GM12878 (cell line): Measurements from ENCODE around the gene MAB21L3.

Experiments used
- CHD2 ChIP-seq: IDR thresholded peaks from 2 replicates; pipeline ENCODE4 v1.6.1; 2011; ENCODE audit warnings: low read depth, low read length, improper control_type of control experiment, borderline replicate concordance
- CTCF ChIP-seq, 3 experiments: IDR thresholded peaks in 2 of 3; conservative IDR thresholded peaks in 1 of 3; 2 replicates each; pipeline ENCODE4 v1.5.1; 2011; ENCODE audit warnings: low read depth in 3 of 3, low read length in 3 of 3, mild to moderate bottlenecking in 3 of 3, control low read depth in 2 of 3, moderate library complexity in 2 of 3, inconsistent platforms in 1 of 3, mixed read lengths in 1 of 3; ENCODE audit not compliant: control insufficient read depth in 2 of 3, insufficient read depth in 1 of 3; ENCODE audit errors: extremely low read depth in 1 of 3
- ELK1 ChIP-seq: IDR thresholded peaks from 2 replicates; pipeline ENCODE4 v1.6.1; 2012; ENCODE audit warnings: low read depth, low read length, improper control_type of control experiment
- POLR2AphosphoS2 ChIP-seq: IDR thresholded peaks from 2 replicates; pipeline ENCODE4 v1.6.1; 2011; ENCODE audit warnings: low read depth, mild to moderate bottlenecking, low read length, improper control_type of control experiment, moderate library complexity
- POLR2AphosphoS5 ChIP-seq: IDR thresholded peaks from 2 replicates; pipeline ENCODE4 v1.6.1; 2011; ENCODE audit warnings: mild to moderate bottlenecking, low read length, inconsistent platforms
- SP1 ChIP-seq: IDR thresholded peaks from one replicate; pipeline ENCODE4 v1.6.1; 2011; ENCODE audit warnings: low read depth, low read length
- ZNF384 ChIP-seq: IDR thresholded peaks from 2 replicates; pipeline ENCODE4 v1.6.1; 2012; ENCODE audit warnings: low read depth, mild to moderate bottlenecking, low read length, improper control_type of control experiment, borderline replicate concordance

DNA sequence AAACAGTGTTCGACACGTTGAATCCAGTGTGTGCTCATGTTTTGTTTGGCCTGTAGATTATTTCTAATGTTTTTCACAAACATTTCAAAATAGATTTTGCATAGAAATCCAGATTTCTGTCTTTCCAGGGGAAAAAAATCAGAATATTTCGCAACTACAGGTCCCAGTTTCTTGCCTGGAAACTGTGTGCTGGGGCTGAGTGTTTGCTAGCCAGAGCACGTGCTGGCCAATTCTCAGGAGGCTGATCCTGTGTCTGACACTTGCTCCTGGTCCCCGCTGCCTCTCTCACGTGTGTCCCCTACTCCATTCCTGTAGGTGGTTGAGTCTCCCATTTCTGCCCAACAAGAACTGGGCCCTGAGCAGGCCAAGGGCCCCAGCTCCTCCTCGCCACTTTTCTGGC, 2.4 kb downstream of the MAB21L3 start:
- TF ChIP-seq ELK1 (no peak), SP1 (no peak), CTCF (IDR thresholded peaks at IDR 0.05 in 2 of 3, conservative IDR thresholded peaks at IDR 0.05 in 1 of 3; ENCODE audit: control insufficient read depth in 2 of 3, extremely low read depth in 1 of 3, insufficient read depth in 1 of 3, low read depth in 3 of 3, low read length in 3 of 3) (no peak), POLR2AphosphoS2 (no peak), POLR2AphosphoS5 (no peak), CHD2 (no peak), ZNF384 (no peak)
